H9 (cell line): ENCODE results near the gene CARS1. TPM values are rescaled to one million over a fixed set of nuclear protein-coding genes. Genes with fewer than 3 reads are reported as not detected.

Source experiments
- DNase-seq: peaks from one replicate; pipeline ENCODE4 v3.0.0-alpha.2; 2017
- H2AFZ ChIP-seq: one replicate; pipeline ENCODE4 v1.6.1; 2013; ENCODE audit warnings: mild to moderate bottlenecking, low read length, control low read depth, moderate library complexity
- H2AK5ac ChIP-seq: 2 replicates; pipeline ENCODE4 v1.6.1; 2013; ENCODE audit warnings: low read length, control low read depth, mixed read lengths; ENCODE audit not compliant: insufficient read length
- H2BK120ac ChIP-seq: one replicate; pipeline ENCODE4 v1.6.1; 2013; ENCODE audit warnings: low read depth, mild to moderate bottlenecking, low read length, control low read depth, inconsistent platforms; ENCODE audit not compliant: poor library complexity, severe bottlenecking
- H2BK12ac ChIP-seq: 2 replicates; pipeline ENCODE4 v1.6.1; 2013; ENCODE audit warnings: low read length, control low read depth, mixed read lengths, low read depth; ENCODE audit not compliant: insufficient read length
- H2BK15ac ChIP-seq: 2 replicates; pipeline ENCODE4 v1.6.1; 2013; ENCODE audit warnings: low read depth, low read length, control low read depth
- H2BK20ac ChIP-seq: one replicate; pipeline ENCODE4 v1.6.1; 2013; ENCODE audit warnings: low read depth, mild to moderate bottlenecking, low read length, control low read depth, inconsistent platforms; ENCODE audit not compliant: poor library complexity, severe bottlenecking
- H2BK5ac ChIP-seq: 2 replicates; pipeline ENCODE4 v1.6.1; 2013; ENCODE audit warnings: low read length, control low read depth, mixed read lengths; ENCODE audit not compliant: insufficient read length
- H3K14ac ChIP-seq: 2 replicates; pipeline ENCODE4 v1.6.1; 2013; ENCODE audit warnings: low read length, control low read depth; ENCODE audit not compliant: insufficient read depth
- H3K18ac ChIP-seq: 2 replicates; pipeline ENCODE4 v1.6.1; 2013; ENCODE audit warnings: low read depth, mild to moderate bottlenecking, mixed read lengths, low read length, control low read depth; ENCODE audit not compliant: insufficient read length
- H3K23ac ChIP-seq: 2 replicates; pipeline ENCODE4 v1.6.1; 2013; ENCODE audit warnings: low read length, control low read depth, mixed read lengths, low read depth; ENCODE audit not compliant: insufficient read length
- H3K23me2 ChIP-seq: 2 replicates; pipeline ENCODE4 v1.6.1; 2013; ENCODE audit warnings: low read depth, mild to moderate bottlenecking, mixed read lengths, low read length, control low read depth; ENCODE audit not compliant: insufficient read length, poor library complexity, severe bottlenecking
- H3K27ac ChIP-seq: 2 replicates; pipeline ENCODE4 v1.5.1; 2013; ENCODE audit warnings: low read length, control low read depth, mixed read lengths, low read depth; ENCODE audit not compliant: insufficient read length
- H3K27me3 ChIP-seq: 2 replicates; pipeline ENCODE4 v1.6.1; 2013; ENCODE audit warnings: low read length, control low read depth, inconsistent platforms; ENCODE audit not compliant: insufficient read depth
- H3K4ac ChIP-seq: 2 replicates; pipeline ENCODE4 v1.6.1; 2013; ENCODE audit warnings: low read depth, mild to moderate bottlenecking, control low read depth, inconsistent platforms, low read length, moderate library complexity
- H3K4me1 ChIP-seq: 2 replicates; pipeline ENCODE4 v1.6.1; 2013; ENCODE audit warnings: low read length, control low read depth, inconsistent platforms; ENCODE audit not compliant: insufficient read depth
- H3K4me2 ChIP-seq: 2 replicates; pipeline ENCODE4 v1.6.1; 2013; ENCODE audit warnings: low read length, control low read depth, mixed read lengths; ENCODE audit not compliant: insufficient read length, insufficient read depth
- H3K56ac ChIP-seq: 2 replicates; pipeline ENCODE4 v1.6.1; 2013; ENCODE audit warnings: low read depth, mild to moderate bottlenecking, mixed read lengths, low read length, control low read depth; ENCODE audit not compliant: insufficient read length
- H3K79me1 ChIP-seq: 2 replicates; pipeline ENCODE4 v1.6.1; 2013; ENCODE audit warnings: low read depth, mild to moderate bottlenecking, moderate library complexity, low read length, control low read depth, inconsistent platforms; ENCODE audit not compliant: insufficient read depth, poor library complexity, severe bottlenecking
- H3K79me2 ChIP-seq: 2 replicates; pipeline ENCODE4 v1.6.1; 2013; ENCODE audit warnings: low read length, control low read depth, inconsistent platforms; ENCODE audit not compliant: insufficient read depth
- H3K9ac ChIP-seq: 2 replicates; pipeline ENCODE4 v1.6.1; 2013; ENCODE audit warnings: low read length, control low read depth, mixed read lengths; ENCODE audit not compliant: insufficient read length; ENCODE audit errors: extremely low read depth
- H3K9me3 ChIP-seq: one replicate; pipeline ENCODE4 v1.6.1; 2013; ENCODE audit warnings: low read depth, low read length, inconsistent platforms; ENCODE audit not compliant: control insufficient read depth
- H3T11ph ChIP-seq: one replicate; pipeline ENCODE4 v1.6.1; 2013; ENCODE audit warnings: mild to moderate bottlenecking, low read length, control low read depth, inconsistent platforms
- H4K20me1 ChIP-seq: one replicate; pipeline ENCODE4 v1.6.1; 2013; ENCODE audit not compliant: control insufficient read depth, insufficient read length, insufficient read depth
- H4K5ac ChIP-seq: 2 replicates; pipeline ENCODE4 v1.6.1; 2013; ENCODE audit warnings: low read depth, mild to moderate bottlenecking, mixed read lengths, low read length, control low read depth; ENCODE audit not compliant: insufficient read length
- H4K8ac ChIP-seq: replicated peaks from 2 replicates; pipeline ENCODE4 v1.6.1; 2013; ENCODE audit warnings: low read length, control low read depth, mixed read lengths, low read depth; ENCODE audit not compliant: insufficient read length
- H4K91ac ChIP-seq: 2 replicates; pipeline ENCODE4 v1.6.1; 2013; ENCODE audit warnings: low read depth, mild to moderate bottlenecking, moderate library complexity, mixed read lengths, low read length, control low read depth; ENCODE audit not compliant: insufficient read length
- H3K27ac Mint-ChIP-seq, 3 experiments: 2 replicates in 2 of 3; 3 replicates in 1 of 3; pipeline ENCODE4 v1.8.0; 2020 to 2021; ENCODE audit warnings: mixed read lengths in 3 of 3, mild to moderate bottlenecking in 1 of 3, moderate library complexity in 1 of 3
- H3K27me3 Mint-ChIP-seq: 2 replicates; pipeline ENCODE4 v1.8.0; 2021; ENCODE audit warnings: low read depth, mild to moderate bottlenecking, moderate library complexity, mixed read lengths
- H3K36me3 Mint-ChIP-seq, 3 experiments: 2 replicates in 2 of 3; 3 replicates in 1 of 3; pipeline ENCODE4 v1.8.0; 2020 to 2021; ENCODE audit warnings: low read depth in 3 of 3, mixed read lengths in 3 of 3; ENCODE audit not compliant: insufficient read depth in 1 of 3
- H3K4me1 Mint-ChIP-seq, 2 experiments: 2 replicates each; pipeline ENCODE4 v1.8.0; 2020; ENCODE audit warnings: mixed read lengths in 2 of 2
- H3K4me3 Mint-ChIP-seq, 2 experiments: 2 replicates in 1 of 2; 3 replicates in 1 of 2; pipeline ENCODE4 v1.8.0; 2020 to 2021; ENCODE audit warnings: mild to moderate bottlenecking in 2 of 2, mixed read lengths in 2 of 2, moderate library complexity in 1 of 2
- H3K9me3 Mint-ChIP-seq, 2 experiments: 2 replicates in 1 of 2; 3 replicates in 1 of 2; pipeline ENCODE4 v1.8.0; 2020; ENCODE audit warnings: mild to moderate bottlenecking in 2 of 2, mixed read lengths in 2 of 2, moderate library complexity in 1 of 2
- CTCF ChIP-seq: fragments of 200-600 bp; sonication (generic); conservative IDR thresholded peaks from 3 replicates; pipeline ENCODE4 v1.8.0; 2021; ENCODE audit warnings: antibody characterized with exemption, mild to moderate bottlenecking
- WGBS: extraction: QIAGEN DNeasy Blood & Tissue Kit; methylation state at CpG from one replicate; pipeline ENCODE4 v1.1.7; 2013; ENCODE audit warnings: missing lambda C conversion rate, low lambda C conversion rate, mixed read lengths; ENCODE audit not compliant: insufficient read length; ENCODE audit errors: extremely low coverage; 5-methylcytosine and 5-hydroxymethylcytosine counted together
- total RNA-seq: library from RNA; stranded (reverse); gene quantifications from 2 replicates; pipeline ENCODE4 v1.2.1, GENCODE V29; 2021

Gene CARS1
- total RNA-seq, 1 experiment from 2014 or later: 92.3 TPM

GRCh38 chr11:3021125-3021524 lies 36.1 kb downstream of the CARS1 start:
- no peak overlapping the region for H3K14ac ChIP-seq
- Mint-ChIP-seq H3K4me3 (no peak overlapping the region), H3K27ac (no peak overlapping the region), H3K4me1 (0 out of 4 replicates have a peak, but pooled peaks cover 0 to 6% of the 10 kb centered on the region in 2 experiments), H3K27me3 (no peaks in the 10 kb centered on the region), H3K9me3 (no peaks in the 10 kb centered on the region), H3K36me3 (peaks cover 41 to 74% (median 61%) of the 10 kb centered on the region in 3 experiments)
- no peaks in the 10 kb centered on the region for H3K23me2 ChIP-seq
- H3K23ac ChIP-seq: no peak overlapping the region
- H2AFZ ChIP-seq: no peak overlapping the region
- H3K27me3 ChIP-seq: no peaks in the 10 kb centered on the region
- no peak overlapping the region for H4K5ac ChIP-seq
- H3K4ac ChIP-seq: no peak overlapping the region
- H3K79me2 ChIP-seq: no peaks in the 10 kb centered on the region
- no CpG with 5 or more reads among the region's 4 CpGs for WGBS
- H3K56ac ChIP-seq: no peak overlapping the region
- H3K9ac ChIP-seq: no peak overlapping the region
- H3T11ph ChIP-seq: no peak overlapping the region
- peak; percentile 73 for TF ChIP-seq CTCF
- no peak overlapping the region for H2BK20ac ChIP-seq
- no peaks in the 10 kb centered on the region for H3K79me1 ChIP-seq
- no peak overlapping the region for H3K18ac ChIP-seq
- no peak overlapping the region for H2BK15ac ChIP-seq
- DNase-seq: peak; percentile 68
- H3K9me3 ChIP-seq: no peaks in the 10 kb centered on the region
- H4K8ac ChIP-seq: no peak overlapping the region
- no peak overlapping the region for H2BK120ac ChIP-seq
- H3K4me1 ChIP-seq: no peaks in the 10 kb centered on the region
- H2BK12ac ChIP-seq: no peak overlapping the region
- no peak overlapping the region for H2AK5ac ChIP-seq
- no peak overlapping the region for H3K4me2 ChIP-seq
- no peak overlapping the region for H2BK5ac ChIP-seq
- H3K27ac ChIP-seq: no peak overlapping the region
- H4K20me1 ChIP-seq: no peaks in the 10 kb centered on the region
- no peak overlapping the region for H4K91ac ChIP-seq
